ENCODE data around the gene MTHFD2.

GRCh38 chr2:74225698-74226459 lies 27.5 kb downstream of the MTHFD2 start:
- no peak for TF ChIP-seq CTCF (IDR thresholded peaks at IDR 0.05)
- TF ChIP-seq POLR2AphosphoS5 (IDR thresholded peaks at IDR 0.05), result no peak
- no peak for TF ChIP-seq POLR2A (IDR thresholded peaks at IDR 0.05)
- no peak for TF ChIP-seq EP300 (IDR thresholded peaks at IDR 0.05; ENCODE audit: low read depth)
